ENCODE results near the gene NSFL1C. TPM values are rescaled to one million over a fixed set of nuclear protein-coding genes. Genes with fewer than 3 reads are reported as not detected.

The NSFL1C gene
- polyA plus RNA-seq, 3 donors = 109 to 111 (median 111) TPM

- DNase-seq = no peak
Measured at GRCh38 chr20:1490643-1491195, 24.1 kb upstream of the NSFL1C start.

GRCh38 chr20:1489764-1490436, 23.3 kb upstream of the NSFL1C start:
- DNase-seq = no peak

GRCh38 chr20:1489325-1489724, 22.7 kb upstream of the NSFL1C start:
- no peak for DNase-seq

- DNase-seq = no peak
Measured at GRCh38 chr20:1486566-1486965, 19.9 kb upstream of the NSFL1C start.

- no peak for DNase-seq
Measured at GRCh38 chr20:1484438-1485116, 17.9 kb upstream of the NSFL1C start.

GRCh38 chr20:1479831-1480595, 13.4 kb upstream of the NSFL1C start:
- no peak for DNase-seq

GRCh38 chr20:1478566-1478965, 11.9 kb upstream of the NSFL1C start:
- DNase-seq = no peak

- no peak for DNase-seq
Measured at GRCh38 chr20:1477896-1478490, 11.3 kb upstream of the NSFL1C start.

GRCh38 chr20:1474817-1475603, 8.4 kb upstream of the NSFL1C start:
- DNase-seq = no peak

- DNase-seq = no peak
Measured at GRCh38 chr20:1474325-1474724, 7.7 kb upstream of the NSFL1C start.

- no peak for DNase-seq
Measured at GRCh38 chr20:1473246-1474220, 6.9 kb upstream of the NSFL1C start.

GRCh38 chr20:1472556-1473245, 6.1 kb upstream of the NSFL1C start:
- DNase-seq = no peak

GRCh38 chr20:1471242-1471641, 4.6 kb upstream of the NSFL1C start:
- no peak for DNase-seq

- DNase-seq = peak; percentile 85
Measured at GRCh38 chr20:1469925-1470571, 3.4 kb upstream of the NSFL1C start.

- DNase-seq = no peak
Measured at GRCh38 chr20:1469306-1469905, 2.8 kb upstream of the NSFL1C start.

GRCh38 chr20:1468117-1468624, 1.5 kb upstream of the NSFL1C start:
- DNase-seq = no peak

GRCh38 chr20:1467355-1468116, 887 bp upstream of the NSFL1C start:
- DNase-seq = peak; percentile 22

GRCh38 chr20:1467082-1467354, 369 bp upstream of the NSFL1C start:
- DNase-seq = no peak
